Measurements from ENCODE around the gene C10orf95.
"Not testable (repeated sequence)": the region's sequence is repeated elsewhere in the genome, so short reads cannot be mapped to it uniquely, and the experiment has no call there.

Gene C10orf95, protein sequence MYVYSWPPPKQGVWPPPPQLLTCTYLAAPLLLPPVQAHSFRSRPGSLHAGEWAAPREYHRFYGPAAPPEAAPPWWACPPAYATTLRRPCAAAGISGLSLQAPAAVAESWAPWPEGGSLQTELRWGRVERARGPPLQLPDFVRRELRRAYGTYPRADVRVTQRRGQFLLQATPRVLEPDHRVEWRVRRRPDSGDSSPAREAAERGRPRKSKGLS
- long read RNA-seq, donor 1: 0 reads
- long read RNA-seq, donor 2: 0 reads
- long read RNA-seq, donor 3: 0 reads
- long read RNA-seq, donor 4, partial matches to known transcripts: 0 of 13 reads
- long read RNA-seq, donor 4, other reads (novel, unspliced or antisense): 13 of 13 reads
- long read RNA-seq, donor 5, partial matches to known transcripts: 5 of 20 reads
- long read RNA-seq, donor 5, other reads (novel, unspliced or antisense): 15 of 20 reads
- long read RNA-seq, donor 6, partial matches to known transcripts: 73 of 73 reads
- long read RNA-seq, donor 6, other reads (novel, unspliced or antisense): 0 of 73 reads
- long read RNA-seq, donor 7, partial matches to known transcripts: 0 of 1 reads
- long read RNA-seq, donor 7, other reads (novel, unspliced or antisense): 0 of 1 reads
- long read RNA-seq, donor 8: 0 reads

DNA sequence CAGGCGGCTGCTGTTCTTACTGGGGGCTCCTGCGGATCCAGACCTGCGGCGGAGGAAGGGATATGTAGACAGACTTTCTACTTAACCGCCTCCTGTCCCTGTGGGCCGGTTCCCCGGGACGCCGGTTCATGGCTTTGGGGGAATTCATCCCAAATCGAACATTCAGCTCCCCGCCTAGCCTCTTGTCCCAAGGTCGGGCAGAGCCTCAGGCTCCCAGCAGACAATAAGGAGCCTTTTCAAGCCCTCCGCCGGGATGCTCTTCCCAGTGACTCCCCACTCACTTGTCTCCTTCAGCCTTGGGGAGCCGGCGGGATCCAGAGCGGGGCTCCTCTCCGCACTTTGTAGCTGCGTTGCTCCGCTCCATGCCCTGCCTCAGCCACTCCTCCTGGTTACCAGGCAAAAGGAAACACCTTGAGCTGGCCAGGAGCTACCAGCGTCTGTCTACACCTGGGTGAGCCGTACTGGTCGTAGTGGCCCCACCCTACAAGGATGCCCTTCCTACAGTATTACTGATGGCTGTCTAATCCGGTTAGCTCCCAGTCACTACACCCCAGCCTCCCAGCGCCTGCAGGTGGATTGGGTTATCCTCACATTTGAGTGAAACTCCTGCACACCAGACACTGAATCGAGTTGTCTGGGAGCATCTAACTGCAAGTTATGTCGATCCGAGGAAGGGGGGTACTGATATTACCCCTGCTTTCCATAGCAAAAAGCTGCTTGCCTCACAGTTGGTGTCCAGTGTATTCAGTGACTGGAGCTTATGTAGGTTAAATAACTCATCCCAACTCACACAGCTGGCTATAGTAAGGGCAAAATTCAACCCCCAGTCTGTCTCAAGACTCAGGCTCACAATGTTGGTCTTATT lies at the start of gene C10orf95:
C10orf95 (minus strand) TSS at position 439 of the 865 bp plus-strand sequence. CDS start 450 bp downstream, outside the sequence.
- no peak for DNase-seq

DNA sequence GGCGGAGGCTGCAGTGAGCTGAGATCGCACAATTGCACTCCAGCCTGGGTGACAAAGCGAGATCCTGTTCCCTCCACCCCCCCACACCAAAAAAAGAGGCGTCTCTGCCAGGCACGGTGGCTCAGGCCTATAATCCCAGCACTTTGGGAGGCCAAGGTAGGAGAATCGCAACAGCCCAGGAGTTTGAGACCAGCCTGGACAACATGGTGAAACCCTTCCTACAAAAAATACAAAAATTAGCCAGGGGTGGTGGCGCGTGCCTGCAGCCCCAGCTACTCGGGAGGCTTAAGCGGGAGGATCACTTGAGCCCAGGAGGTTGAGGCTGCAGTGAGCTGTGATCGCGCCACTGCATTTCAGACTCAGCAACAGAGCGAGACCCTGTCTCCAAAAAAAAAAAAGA lies 49.3 kb upstream of the C10orf95 start:
- not testable (repeated sequence) for DNase-seq

DNA sequence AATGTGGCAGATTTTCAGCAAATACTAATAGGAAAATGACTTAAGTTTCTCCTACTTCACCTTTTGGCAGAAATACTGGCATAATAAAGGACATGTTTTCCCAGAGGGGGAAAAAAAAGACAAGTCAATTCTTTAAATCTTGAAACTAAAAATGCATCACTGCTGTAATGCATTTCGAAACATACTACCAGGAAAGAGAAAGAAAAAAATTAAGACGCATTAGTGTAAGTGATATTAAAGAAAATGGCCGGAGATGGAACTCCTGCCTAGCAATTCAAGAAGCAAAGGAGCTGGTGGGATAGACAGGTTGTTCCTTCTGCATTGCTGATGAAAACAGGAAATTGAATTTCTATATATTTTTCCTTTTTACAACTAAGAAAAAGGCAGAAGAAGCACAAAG lies 48.0 kb upstream of the C10orf95 start:
- no peak for DNase-seq

DNA sequence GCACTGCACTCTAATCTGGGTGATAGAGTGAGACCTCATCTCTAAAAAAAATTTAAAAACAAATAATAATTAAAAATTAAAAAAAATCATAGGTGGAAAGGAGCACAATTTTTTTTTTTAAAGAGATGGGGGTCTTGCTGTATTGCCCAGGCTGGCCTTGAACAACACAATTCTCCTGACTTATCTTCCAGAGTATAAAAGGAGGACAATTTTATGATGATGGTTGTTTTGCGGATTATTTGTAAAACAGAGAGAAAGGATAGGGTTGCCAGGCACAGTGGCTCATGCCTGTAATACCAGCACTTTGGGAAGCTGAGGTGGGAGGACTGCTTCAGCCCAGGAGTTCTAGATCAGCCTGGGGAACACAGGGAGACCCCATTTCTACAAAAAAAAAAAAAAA lies 46.2 kb upstream of the C10orf95 start:
- no peak for DNase-seq

DNA sequence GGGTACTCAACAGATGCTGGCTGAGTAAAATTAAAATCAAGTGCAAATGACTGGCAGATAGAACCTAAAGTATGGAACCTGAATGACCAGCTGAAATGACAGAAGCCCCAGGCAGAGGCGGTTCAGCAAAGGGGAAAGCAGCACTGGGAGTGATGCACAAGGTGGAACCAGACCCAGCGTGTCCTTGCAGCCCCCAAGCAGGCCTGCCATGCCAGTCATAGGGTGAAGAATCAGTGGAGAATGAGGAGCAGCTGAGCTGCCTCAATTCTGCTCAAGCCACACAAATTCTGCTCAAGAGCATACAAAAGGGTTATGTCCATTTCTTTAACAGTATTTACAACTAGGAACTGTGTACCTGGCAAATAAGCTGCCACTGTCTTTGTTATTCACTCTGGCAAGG lies 42.4 kb upstream of the C10orf95 start:
- no peak for DNase-seq

DNA sequence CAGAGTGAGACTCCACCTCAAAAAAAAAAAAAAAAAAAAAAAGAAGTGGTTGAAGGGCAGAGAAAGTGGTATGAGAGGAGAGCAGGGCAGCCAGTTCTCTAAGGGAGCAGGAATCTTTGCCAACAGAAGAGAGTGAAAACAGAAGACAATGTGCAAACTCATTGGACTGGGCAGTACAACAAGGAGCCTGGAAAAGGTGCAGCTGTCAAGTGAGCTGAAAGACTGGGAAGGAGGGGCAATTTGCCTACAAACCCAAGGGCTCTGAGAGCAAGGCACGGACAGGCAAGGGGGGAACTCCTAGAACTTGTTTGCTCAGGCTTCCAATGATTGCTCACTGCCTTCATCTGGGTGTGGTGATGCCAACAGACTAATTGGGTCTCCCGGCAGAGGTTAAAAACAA lies 41.6 kb upstream of the C10orf95 start:
- no peak for DNase-seq

DNA sequence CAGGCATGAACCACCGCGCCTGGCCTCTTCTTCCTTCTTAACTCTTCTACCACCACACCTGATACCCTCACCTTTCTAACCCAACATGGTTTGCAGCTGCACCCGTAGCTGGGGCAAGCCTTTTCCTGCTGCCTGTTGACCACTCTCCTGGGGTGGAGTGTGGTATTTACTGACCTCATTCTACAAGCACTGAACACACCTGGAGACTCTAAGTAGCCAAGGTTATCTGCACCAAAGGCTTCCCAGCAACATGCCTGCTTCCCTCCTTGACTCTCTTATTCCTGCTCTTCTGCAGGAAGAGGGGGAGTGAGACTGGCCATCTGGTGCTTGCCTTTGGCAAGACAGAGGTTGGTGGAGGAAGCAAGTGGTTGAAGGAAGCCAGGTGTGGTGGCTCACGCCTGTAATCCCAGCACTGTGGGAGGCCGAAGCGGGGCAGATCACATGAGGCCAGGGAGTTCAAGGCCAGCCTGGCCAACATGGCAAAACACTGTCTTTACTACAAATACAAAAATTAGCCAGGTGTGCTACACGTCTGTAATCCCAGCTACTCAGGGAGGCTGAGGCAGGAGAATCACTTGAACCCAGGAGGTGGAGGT lies 41.1 kb upstream of the C10orf95 start:
- no peak for DNase-seq

DNA sequence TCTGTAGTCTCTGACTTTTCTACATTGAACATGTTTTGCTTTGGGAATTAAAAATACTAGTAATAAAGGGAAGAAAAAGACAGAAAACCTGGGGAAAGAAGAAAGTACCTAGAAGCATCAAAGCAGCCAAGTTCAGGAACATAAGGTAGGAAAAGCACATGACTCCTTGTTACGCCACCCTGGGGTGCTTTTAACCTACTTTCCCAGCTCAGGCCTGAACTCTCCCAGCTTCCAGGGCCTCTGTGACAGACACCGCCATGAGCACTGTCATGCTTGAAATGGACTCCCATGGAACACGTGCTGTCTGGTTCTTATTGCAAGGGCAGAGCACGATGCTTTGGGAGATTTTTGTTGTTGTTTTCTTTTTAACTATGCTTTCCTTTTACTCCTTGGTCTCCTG lies 39.8 kb upstream of the C10orf95 start:
- no peak for DNase-seq

DNA sequence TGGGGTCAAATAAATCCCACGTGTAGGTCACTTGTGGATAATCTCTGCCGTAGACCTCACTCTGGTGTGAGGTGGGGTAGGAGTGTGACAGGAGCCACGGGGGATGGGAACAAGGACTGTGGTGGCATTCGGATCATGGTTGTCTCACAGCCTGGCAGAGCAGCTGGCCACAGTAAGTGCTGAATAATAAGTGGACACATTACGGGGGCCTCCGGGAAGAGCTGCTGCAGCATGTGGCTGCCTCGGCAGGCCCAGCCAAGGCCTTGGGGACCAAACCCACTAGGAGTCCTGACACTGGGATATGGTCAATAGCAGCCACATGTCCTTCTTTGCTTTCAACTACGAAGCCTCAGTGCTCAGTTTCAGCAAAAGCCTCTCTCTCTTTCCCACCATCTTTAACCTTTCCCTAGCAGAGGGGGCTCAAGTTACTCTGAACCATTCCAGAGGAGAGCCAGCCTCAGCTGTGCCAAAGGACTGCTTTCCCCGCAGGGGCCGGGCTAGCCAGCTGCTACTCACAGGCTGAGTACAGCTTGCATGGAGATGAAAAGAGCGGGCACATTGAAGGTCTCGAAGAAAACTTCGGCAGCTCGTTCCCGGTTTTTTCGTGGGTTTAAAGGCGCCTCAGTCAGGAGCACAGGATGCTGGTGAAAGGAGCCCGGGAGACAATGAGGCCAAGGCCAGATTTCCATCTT lies 33.9 kb upstream of the C10orf95 start:
- DNase-seq: no peak

DNA sequence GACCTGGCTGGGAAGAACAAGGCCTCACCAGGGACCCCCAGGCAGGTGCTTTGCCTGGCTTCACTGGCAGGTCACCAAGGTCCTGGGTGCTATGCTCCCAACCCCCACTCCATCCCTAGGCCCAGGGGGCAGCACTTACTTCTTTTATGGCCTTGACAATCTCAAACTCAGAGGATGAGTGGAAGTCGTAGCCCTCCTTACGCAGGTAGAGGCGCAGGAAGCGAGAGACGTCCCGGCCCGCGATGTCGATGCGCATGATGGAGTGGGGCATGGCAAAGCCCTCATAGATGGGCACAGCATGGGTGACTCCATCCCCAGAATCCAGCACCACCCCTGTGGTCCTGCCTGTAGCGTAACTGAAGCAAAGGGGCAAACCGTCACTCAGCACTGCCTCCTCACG lies 32.7 kb upstream of the C10orf95 start:
- DNase-seq: no peak

DNA sequence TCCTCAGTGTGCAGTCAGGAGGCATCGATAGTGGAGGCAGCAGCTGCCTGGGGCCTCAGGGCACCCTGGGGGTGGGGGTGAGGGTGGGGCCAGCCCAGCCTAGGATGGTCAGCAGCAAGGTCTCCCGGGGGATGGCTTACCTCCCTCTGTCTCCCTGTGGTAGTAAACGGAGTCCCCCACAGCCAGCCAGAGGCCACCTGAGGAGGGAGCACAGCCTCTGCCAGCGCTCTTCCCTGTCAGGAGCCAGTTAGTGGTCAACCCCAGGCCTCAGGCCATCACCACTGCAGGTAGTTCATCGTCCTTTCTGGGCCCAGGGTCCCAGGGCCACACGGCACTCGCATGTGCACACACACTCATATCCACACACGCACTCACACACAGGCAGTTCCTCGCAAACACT lies 29.1 kb upstream of the C10orf95 start:
- no peak for DNase-seq

DNA sequence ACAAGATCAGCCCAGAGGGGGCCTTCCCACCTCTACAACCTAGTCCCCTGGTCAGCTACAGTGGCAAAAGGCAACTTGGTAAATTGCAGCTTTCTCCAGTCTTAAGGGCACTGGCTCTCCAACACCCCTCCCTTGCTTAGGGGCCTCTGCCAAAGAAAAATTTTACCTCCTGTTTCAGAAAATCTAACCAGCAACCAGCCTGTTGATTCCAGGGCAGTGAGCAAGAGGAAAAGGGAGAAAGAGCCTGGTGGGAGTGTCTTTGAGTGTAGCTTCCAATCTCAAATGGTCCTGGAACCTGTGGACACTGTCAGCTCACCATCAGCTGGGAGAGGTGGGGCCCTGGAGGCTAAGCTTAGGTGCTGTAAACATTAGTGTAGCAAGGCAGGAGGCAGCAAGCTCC lies 28.3 kb upstream of the C10orf95 start:
- DNase-seq: no peak

DNA sequence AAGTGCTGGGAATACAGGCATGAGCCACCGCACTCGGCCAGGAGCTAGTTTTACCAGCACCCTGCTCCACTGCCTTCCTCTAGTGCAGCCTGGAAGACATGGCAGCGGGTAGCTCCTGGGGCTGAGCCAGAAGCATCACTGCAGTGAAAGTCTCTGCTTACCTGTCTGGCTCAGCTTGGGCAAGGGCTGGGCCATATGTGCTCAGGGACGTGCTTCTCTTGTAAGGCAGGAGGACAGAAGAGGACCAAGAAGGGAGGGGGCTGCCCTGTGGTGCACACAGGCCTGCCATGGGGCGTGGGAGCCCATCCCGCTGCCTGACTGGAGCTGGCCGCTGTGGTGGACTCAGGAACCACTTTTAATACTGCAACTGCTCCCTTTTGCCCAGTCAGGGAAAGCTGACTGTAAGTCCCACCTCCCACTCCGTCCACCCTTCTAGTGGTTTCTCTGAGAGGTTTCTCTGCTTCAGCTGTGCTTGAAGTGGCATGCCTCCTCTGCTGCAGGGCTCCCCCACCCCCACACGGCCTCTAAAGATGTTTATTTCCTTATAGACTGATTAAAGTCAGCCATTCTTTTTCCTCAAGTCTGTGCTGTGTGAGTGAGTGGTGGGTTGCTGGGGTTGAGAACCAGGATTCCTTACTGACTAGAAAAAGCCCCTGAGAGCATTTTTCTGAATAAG lies 25.3 kb upstream of the C10orf95 start:
- DNase-seq: no peak

DNA sequence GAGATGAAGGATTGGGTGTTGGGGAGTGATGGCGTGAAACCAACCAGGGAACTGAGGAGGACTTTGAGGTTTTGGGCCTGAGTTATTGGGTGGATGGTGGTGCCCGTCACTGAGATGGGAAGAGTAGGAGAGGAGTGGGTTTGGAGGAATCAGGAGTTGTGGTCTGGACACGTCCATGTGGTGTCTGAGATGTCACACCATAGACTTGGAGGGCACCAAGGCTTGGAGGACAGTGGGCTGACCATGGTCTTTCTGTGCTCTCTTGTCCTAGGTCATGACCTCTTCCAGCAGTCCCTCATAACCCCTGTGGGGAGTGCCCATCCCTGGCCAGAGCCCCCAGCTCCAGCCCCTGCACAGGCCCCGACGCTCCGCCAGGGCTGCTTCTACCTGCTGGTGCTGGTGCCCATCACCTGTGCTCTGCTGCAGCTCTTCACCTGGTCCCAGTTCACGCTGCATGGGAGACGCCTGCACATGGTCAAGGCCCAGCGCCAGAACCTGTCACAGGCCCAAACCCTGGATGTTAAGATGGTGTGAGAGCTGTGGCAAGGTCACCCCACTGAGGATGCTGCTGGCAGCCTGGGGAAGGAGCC lies 24.2 kb upstream of the C10orf95 start:
- no peak for DNase-seq

DNA sequence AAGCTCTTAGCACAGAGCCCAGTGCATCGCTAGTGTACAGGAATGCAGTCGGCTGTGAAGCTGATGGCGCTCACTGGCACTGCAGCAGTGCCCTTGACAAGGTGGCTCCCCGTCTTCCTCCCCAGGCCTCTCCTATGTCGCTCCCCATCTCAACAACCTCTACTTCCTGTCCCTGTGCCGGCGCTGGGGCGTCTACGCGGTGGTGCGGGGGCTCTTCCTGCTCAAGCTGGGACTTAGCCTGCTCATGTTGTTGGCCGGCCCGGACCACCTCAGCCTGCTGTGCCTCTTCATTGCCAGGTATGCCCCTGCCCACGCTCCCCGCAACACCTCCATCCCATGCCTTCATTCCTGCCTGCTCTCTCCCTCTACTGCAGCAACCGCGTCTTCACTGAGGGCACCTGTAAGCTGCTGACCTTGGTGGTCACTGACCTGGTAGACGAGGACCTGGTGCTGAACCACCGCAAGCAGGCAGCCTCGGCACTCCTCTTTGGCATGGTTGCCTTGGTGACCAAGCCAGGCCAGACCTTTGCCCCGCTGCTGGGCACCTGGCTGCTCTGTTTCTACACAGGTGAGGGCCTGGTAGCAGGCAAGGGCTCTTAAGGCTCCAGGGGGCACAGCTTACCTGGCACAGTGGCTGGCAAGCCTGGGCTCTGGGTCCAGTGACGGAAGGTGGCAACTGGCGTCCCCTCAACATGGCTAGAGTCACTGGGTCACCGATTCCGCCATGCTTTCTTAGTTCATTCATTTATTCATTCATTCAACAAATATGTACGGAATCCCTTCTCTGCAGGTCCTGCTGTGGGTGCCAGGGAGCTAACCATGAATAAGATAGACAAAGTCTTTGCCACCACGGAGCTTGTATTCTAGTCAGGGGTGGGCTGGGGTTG lies 22.3 kb upstream of the C10orf95 start:
- no peak for DNase-seq

DNA sequence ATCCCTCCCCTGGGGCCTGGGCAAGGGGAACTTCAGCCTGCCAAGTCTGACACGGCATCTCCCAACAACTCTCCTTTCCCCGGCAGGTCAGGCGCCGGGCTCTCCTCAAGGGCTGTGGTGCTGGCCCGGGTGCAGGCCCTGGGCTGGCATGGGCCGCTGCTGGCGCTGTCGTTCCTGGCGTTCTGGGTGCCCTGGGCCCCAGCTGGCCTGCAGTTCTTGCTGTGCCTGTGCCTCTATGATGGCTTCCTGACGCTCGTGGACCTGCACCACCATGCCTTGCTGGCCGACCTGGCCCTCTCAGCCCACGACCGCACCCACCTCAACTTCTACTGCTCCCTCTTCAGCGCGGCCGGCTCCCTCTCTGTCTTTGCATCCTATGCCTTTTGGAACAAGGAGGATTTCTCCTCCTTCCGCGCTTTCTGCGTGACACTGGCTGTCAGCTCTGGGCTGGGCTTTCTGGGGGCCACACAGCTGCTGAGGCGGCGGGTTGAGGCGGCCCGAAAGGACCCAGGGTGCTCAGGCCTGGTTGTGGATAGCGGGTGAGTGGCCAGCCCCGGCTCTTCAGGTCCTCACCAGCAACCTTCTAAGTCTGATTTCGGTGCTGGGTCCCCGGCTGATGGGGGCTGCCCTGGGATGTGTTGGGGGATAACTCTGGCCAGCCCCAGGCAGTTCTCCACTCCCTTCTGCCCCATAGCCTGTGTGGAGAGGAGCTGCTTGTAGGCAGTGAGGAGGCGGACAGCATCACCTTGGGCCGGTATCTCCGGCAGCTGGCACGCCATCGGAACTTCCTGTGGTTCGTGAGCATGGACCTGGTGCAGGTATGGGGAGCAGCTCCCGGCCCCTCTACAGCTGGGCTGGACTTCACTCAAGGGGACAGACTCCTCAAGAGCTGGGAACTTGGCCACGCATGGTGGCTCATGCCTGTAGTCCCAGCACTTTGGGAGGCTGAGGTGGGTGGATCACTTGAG lies 19.5 kb upstream of the C10orf95 start:
- DNase-seq: no peak

DNA sequence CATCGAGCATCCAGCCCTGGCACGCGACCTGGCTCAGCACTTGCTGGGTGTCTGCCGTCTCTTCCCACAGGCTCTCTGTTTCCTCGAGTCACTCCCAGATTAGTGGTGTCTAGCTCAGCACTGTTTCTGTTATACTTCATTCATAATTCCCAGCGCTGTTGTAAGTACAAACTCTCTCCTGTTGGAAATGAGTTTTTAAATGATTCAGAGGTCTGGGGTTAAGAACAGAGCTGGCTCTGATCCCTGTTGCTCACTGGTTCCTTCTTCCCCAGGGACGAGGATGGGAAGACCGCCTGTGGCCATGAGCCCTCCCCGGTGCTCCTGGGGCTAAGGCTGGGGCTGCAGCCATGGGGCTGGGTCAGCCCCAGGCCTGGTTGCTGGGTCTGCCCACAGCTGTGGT lies 17.3 kb upstream of the C10orf95 start:
- no peak for DNase-seq

DNA sequence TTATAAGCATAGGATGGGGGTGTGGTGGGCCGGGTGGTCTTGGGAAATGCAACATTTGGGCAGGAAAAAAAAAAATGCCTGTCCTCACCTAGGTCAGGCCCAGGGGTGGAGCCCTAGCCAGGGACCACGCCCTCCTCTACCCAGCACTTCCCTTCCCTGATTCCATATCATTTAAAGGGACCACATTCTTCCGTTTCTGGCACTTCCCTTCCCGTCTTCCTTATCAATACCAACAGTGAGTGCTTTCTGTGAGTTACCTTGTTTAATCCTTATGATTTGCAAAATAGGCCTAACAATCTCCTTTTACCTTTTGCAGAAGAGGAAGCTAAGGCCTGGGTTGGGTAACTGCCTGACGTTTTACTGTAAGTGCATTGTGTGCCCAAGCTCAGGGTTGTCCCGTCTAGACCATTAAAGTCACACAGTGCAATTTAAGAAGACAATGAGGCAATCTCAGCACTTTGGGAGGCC lies 16.7 kb upstream of the C10orf95 start:
- DNase-seq: no peak

DNA sequence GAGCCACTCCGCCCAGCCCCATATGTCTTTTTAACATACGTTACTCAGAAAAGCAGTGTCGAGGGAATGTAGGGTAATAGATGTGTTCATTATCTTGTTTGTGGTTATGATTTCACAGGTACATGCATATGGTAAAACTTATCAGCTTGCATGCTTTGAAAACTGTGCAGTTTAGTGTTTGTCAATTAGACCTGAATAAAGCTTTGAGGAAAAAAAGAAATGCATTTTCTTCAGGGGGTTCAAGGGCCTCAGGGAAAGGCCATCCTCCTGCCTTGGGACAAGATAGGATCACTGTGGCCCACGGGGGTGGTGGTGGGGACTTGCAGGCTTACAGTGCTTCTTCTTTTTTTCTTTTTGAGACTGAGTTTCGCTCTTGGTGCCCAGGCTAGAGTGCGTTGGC lies 16.0 kb upstream of the C10orf95 start:
- DNase-seq: no peak
